Caki2 (cell line): ENCODE measurements around the gene EXOC6. TPM values are rescaled to one million over a fixed set of nuclear protein-coding genes. Genes with fewer than 3 reads are reported as not detected.

Source experiments
- DNase-seq: peaks from one replicate; pipeline ENCODE4 v3.0.0-alpha.2; 2015; ENCODE audit warnings: low read depth
- in situ Hi-C: cut with HindIII; loops from 2 replicates; pipeline ENCODE4 v1.10.0; 2016; ENCODE audit warnings: low sequenced_read_pairs, low pct_unique_long_range_greater_than_20kb, mixed read lengths
- total RNA-seq: library from RNA; depleted of rRNA; stranded (reverse); fragments of >200 nt; shearing (Covaris generic); gene quantifications from 2 replicates; pipeline ENCODE4 v1.2.3, GENCODE V29; 2014; ENCODE audit warnings: low replicate concordance

Gene EXOC6
- total RNA-seq, 1 experiment from 2014 or later: 5.3 TPM

- in situ Hi-C loops: no loop called here
Observed at GRCh38 chr10:92830478-92831389, 17.6 kb upstream of the EXOC6 start.

GRCh38 chr10:92832121-92832520, 16.2 kb upstream of the EXOC6 start:
- in situ Hi-C loops: no loop called here
- no peak for DNase-seq

More at GRCh38 chr10:92830478-92831389, 17.6 kb upstream of the EXOC6 start:
- DNase-seq: no peak

- DNase-seq: no peak
- in situ Hi-C loops: no loop called here
Observed at GRCh38 chr10:92832998-92833650, 15.2 kb upstream of the EXOC6 start.

- in situ Hi-C loops: no loop called here
- no peak for DNase-seq
Observed at GRCh38 chr10:92834331-92834730, 14.0 kb upstream of the EXOC6 start.

- in situ Hi-C loops: no loop called here
- DNase-seq: no peak
Observed at GRCh38 chr10:92834986-92835385, 13.3 kb upstream of the EXOC6 start.

- DNase-seq: no peak
- in situ Hi-C loops: no loop called here
Observed at GRCh38 chr10:92837456-92837855, 10.9 kb upstream of the EXOC6 start.

GRCh38 chr10:92839191-92840085, 8.9 kb upstream of the EXOC6 start:
- DNase-seq: no peak
- in situ Hi-C loops: no loop called here

- in situ Hi-C loops: no loop called here
- no peak for DNase-seq
Observed at GRCh38 chr10:92844746-92845145, 3.6 kb upstream of the EXOC6 start.

GRCh38 chr10:92845921-92846320, 2.4 kb upstream of the EXOC6 start:
- in situ Hi-C loops: no loop called here
- DNase-seq: no peak

- no peak for DNase-seq
- in situ Hi-C loops: no loop called here
Observed at GRCh38 chr10:92846344-92846743, 2.0 kb upstream of the EXOC6 start.

- in situ Hi-C loops: no loop called here
- DNase-seq: no peak
Observed at GRCh38 chr10:92846854-92847201, 1.5 kb upstream of the EXOC6 start.

- in situ Hi-C loops: no loop called here
- no peak for DNase-seq
Observed at GRCh38 chr10:92847202-92847864, 987 bp upstream of the EXOC6 start.

- DNase-seq: peak; percentile 19
- in situ Hi-C loops: no loop called here
Observed at GRCh38 chr10:92848037-92848440, 281 bp upstream of the EXOC6 start.

- in situ Hi-C loops: no loop called here
Observed at GRCh38 chr10:92849234-92849525, 860 bp downstream of the EXOC6 start.

GRCh38 chr10:92849576-92850090, 1.3 kb downstream of the EXOC6 start:
- in situ Hi-C loops: no loop called here
- no peak for DNase-seq

More at GRCh38 chr10:92849234-92849525, 860 bp downstream of the EXOC6 start:
- no peak for DNase-seq

- no peak for DNase-seq
- in situ Hi-C loops: no loop called here
Observed at GRCh38 chr10:92850185-92850584, 1.9 kb downstream of the EXOC6 start.

- in situ Hi-C loops: no loop called here
- no peak for DNase-seq
Observed at GRCh38 chr10:92851003-92851402, 2.7 kb downstream of the EXOC6 start.

GRCh38 chr10:92855560-92855959, 7.2 kb downstream of the EXOC6 start:
- in situ Hi-C loops: no loop called here
- DNase-seq: no peak
